Dendritic cell treated with granulocyte-macrophage colony-stimulating factor and Interleukin-4, amounts not matched to agents 40 ng/mL and 50 ng/mL, for 4 days (primary cell): ENCODE measurements around the gene HBS1L.
"Not testable (repeated sequence)": the region's sequence is repeated elsewhere in the genome, so short reads cannot be mapped to it uniquely, and the experiment has no call there.

ENCODE experiments used
- H3K27ac Mint-ChIP-seq: one replicate; pipeline ENCODE4 v1.8.0; 2022; ENCODE audit warnings: mild to moderate bottlenecking, mixed read lengths
- H3K27me3 Mint-ChIP-seq: one replicate; pipeline ENCODE4 v1.8.0; 2022; ENCODE audit warnings: mild to moderate bottlenecking, mixed read lengths
- H3K36me3 Mint-ChIP-seq: one replicate; pipeline ENCODE4 v1.8.0; 2022; ENCODE audit warnings: low read depth, mixed read lengths
- H3K4me1 Mint-ChIP-seq: one replicate; pipeline ENCODE4 v1.8.0; 2022; ENCODE audit warnings: low read depth, mixed read lengths
- H3K4me3 Mint-ChIP-seq: one replicate; pipeline ENCODE4 v1.8.0; 2022; ENCODE audit warnings: mild to moderate bottlenecking, moderate library complexity, mixed read lengths
- H3K9me3 Mint-ChIP-seq: one replicate; pipeline ENCODE4 v1.8.0; 2022; ENCODE audit warnings: mixed read lengths
- intact Hi-C: fragments of 100-400 bp; cut with micrococcal nuclease; formaldehyde crosslinking; loops from one replicate; pipeline ENCODE4 v1.15.0; 2022

Gene HBS1L

DNA sequence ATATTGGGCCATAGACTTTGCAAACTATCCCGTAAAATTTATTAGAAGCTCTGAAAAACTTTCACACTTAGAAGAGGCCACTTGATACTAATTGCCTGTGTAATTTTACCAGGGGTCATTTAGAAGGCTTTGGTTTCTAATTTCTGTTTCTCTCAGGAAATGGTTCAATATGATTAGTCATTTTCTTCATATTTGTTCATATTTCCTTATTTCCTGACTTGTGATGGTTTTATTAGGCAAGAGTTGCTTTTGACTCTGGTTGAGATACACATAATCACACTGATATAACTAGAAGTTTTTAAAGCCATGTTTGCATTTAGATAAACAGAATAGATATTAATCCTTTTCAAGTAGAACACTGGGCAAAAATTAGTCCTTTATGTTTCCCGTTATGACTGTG lies 11.8 kb upstream of the HBS1L start:
- no peak overlapping the region for H3K4me3 Mint-ChIP-seq
- intact Hi-C loops, result no loop called here
- H3K27me3 Mint-ChIP-seq, result no peaks in the 10 kb centered on the region
- peaks cover 9% of the 10 kb centered on the region for H3K4me1 Mint-ChIP-seq
- H3K36me3 Mint-ChIP-seq, result no peaks in the 10 kb centered on the region
- H3K9me3 Mint-ChIP-seq, result peaks cover 8% of the 10 kb centered on the region
- no peak overlapping the region for H3K27ac Mint-ChIP-seq

DNA sequence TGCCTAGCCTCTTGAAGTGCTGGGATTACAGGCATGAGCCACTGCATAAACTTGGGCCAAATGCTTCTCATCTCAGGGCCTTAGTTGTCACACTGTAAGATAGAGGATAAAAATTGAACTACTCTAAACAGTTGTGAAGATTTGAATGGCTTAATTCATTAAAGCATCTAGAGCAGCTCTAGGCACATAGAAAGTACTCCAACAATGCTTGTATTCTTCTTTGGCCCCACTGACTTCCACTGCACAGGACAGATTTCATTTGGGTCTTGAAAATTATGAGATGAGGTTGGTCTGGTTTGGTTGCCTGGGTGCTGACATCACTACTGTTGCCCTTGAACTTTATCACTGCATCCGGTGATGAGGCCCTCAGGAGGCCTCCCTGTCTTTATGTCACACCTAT lies 10.0 kb upstream of the HBS1L start:
- intact Hi-C loops, result no loop called here
- H3K27me3 Mint-ChIP-seq, result peaks cover 2% of the 10 kb centered on the region
- H3K36me3 Mint-ChIP-seq, result no peaks in the 10 kb centered on the region
- H3K4me3 Mint-ChIP-seq, result no peak overlapping the region
- peaks cover 9% of the 10 kb centered on the region for H3K4me1 Mint-ChIP-seq
- H3K27ac Mint-ChIP-seq, result no peak overlapping the region
- H3K9me3 Mint-ChIP-seq, result peaks cover 8% of the 10 kb centered on the region

GRCh38 chr6:135063926-135064325 lies 9.3 kb upstream of the HBS1L start:
- no peak overlapping the region for H3K27ac Mint-ChIP-seq
- intact Hi-C loops, result no loop called here
- peaks cover 2% of the 10 kb centered on the region for H3K27me3 Mint-ChIP-seq
- H3K4me1 Mint-ChIP-seq, result peaks cover 9% of the 10 kb centered on the region
- H3K4me3 Mint-ChIP-seq, result no peak overlapping the region
- H3K9me3 Mint-ChIP-seq, result peaks cover 8% of the 10 kb centered on the region
- H3K36me3 Mint-ChIP-seq, result no peaks in the 10 kb centered on the region

DNA sequence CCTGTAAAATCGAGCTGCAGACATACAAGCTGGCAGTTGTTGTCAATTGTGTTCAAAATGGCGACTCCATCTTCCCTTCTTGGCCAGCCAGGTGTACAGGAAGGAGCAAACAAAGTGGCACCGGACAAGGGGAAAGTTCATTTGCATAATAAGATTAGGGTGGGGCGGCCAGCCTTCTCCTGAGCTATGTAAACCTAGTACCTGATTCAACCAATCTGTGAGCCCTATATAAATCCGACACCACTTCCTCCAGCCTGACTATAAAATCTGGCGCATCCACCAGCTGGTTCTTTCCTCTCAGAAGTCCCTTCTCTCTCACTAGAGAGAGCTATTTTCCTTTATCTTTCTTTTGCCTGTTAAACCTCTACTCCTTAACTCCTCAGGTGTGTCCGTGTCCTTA lies 8.1 kb upstream of the HBS1L start:
- Mint-ChIP-seq H3K27me3 (peaks cover 2% of the 10 kb centered on the region), H3K4me1 (peaks cover 9% of the 10 kb centered on the region), H3K27ac (no peak overlapping the region), H3K4me3 (no peak overlapping the region), H3K36me3 (no peaks in the 10 kb centered on the region), H3K9me3 (peaks cover 8% of the 10 kb centered on the region)
- intact Hi-C loops, result no loop called here

- Mint-ChIP-seq H3K27me3 (peaks cover 2% of the 10 kb centered on the region), H3K4me3 (no peak overlapping the region), H3K27ac (no peak overlapping the region), H3K36me3 (no peaks in the 10 kb centered on the region), H3K4me1 (peaks cover 5% of the 10 kb centered on the region), H3K9me3 (no peaks in the 10 kb centered on the region)
- intact Hi-C loops, result no loop called here
These were observed 5.5 kb upstream of the HBS1L start for GRCh38 chr6:135060076-135060475.

GRCh38 chr6:135058299-135058698 lies 3.7 kb upstream of the HBS1L start:
- H3K27me3 Mint-ChIP-seq, H3K9me3 Mint-ChIP-seq, H3K27ac Mint-ChIP-seq, intact Hi-C loops, H3K4me3 Mint-ChIP-seq: not testable (repeated sequence)
- peaks cover 10% of the 10 kb centered on the region for H3K36me3 Mint-ChIP-seq
- H3K4me1 Mint-ChIP-seq, result peaks cover 17% of the 10 kb centered on the region

GRCh38 chr6:135056632-135057031 lies 2.0 kb upstream of the HBS1L start:
- Mint-ChIP-seq H3K4me3 (no peak overlapping the region), H3K36me3 (peaks cover 10% of the 10 kb centered on the region), H3K9me3 (no peaks in the 10 kb centered on the region)

GRCh38 chr6:135054226-135054568 lies 425 bp downstream of the HBS1L start:
- peaks cover 17% of the 10 kb centered on the region for H3K36me3 Mint-ChIP-seq
- no peaks in the 10 kb centered on the region for H3K27me3 Mint-ChIP-seq
- H3K4me1 Mint-ChIP-seq, result peaks cover 33% of the 10 kb centered on the region
- peak overlapping the region; percentile 79 for H3K4me3 Mint-ChIP-seq
- peak overlapping the region; percentile 92 for H3K27ac Mint-ChIP-seq
- H3K9me3 Mint-ChIP-seq, result no peaks in the 10 kb centered on the region
- intact Hi-C loops, result no loop called here

More at GRCh38 chr6:135056632-135057031, 2.0 kb upstream of the HBS1L start:
- intact Hi-C loops, result no loop called here
- Mint-ChIP-seq H3K4me1 (peaks cover 27% of the 10 kb centered on the region), H3K27me3 (peaks cover 2% of the 10 kb centered on the region), H3K27ac (no peak overlapping the region)

DNA sequence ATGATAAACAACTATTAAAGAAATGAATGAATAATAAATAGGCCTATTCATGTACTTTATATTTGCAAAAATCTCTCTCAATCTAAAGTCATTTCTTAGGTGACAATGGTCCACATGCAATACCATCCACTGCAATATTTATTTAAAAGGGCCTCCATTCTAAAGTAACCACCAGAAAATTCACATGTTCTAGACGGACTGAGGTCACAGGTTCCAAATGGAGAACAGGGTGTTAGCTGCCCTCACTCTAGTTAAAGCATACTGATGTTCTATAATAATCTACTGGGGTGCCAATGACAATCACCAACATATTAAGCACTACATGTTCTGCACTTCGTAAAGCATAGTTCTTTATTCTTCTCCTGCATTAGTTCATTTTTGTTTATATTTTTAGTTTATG lies 1.2 kb downstream of the HBS1L start:
- Mint-ChIP-seq H3K9me3 (no peaks in the 10 kb centered on the region), H3K4me1 (peaks cover 33% of the 10 kb centered on the region), H3K36me3 (peaks cover 25% of the 10 kb centered on the region), H3K27me3 (no peaks in the 10 kb centered on the region), H3K27ac (no peak overlapping the region), H3K4me3 (peak overlapping the region; percentile 79)
- intact Hi-C loops, result no loop called here

- Mint-ChIP-seq H3K4me3 (no peak overlapping the region), H3K9me3 (no peaks in the 10 kb centered on the region), H3K36me3 (peaks cover 29% of the 10 kb centered on the region), H3K27me3 (no peaks in the 10 kb centered on the region), H3K4me1 (peaks cover 38% of the 10 kb centered on the region), H3K27ac (no peak overlapping the region)
- intact Hi-C loops, result no loop called here
These were observed 1.7 kb downstream of the HBS1L start for GRCh38 chr6:135052939-135053338.

GRCh38 chr6:135048915-135049314 lies 5.7 kb downstream of the HBS1L start:
- no peaks in the 10 kb centered on the region for H3K27me3 Mint-ChIP-seq
- H3K27ac Mint-ChIP-seq, result no peak overlapping the region
- H3K4me3 Mint-ChIP-seq, result no peak overlapping the region
- H3K4me1 Mint-ChIP-seq, result peaks cover 44% of the 10 kb centered on the region
- H3K9me3 Mint-ChIP-seq, result no peaks in the 10 kb centered on the region
- peaks cover 30% of the 10 kb centered on the region for H3K36me3 Mint-ChIP-seq
- intact Hi-C loops, result no loop called here

DNA sequence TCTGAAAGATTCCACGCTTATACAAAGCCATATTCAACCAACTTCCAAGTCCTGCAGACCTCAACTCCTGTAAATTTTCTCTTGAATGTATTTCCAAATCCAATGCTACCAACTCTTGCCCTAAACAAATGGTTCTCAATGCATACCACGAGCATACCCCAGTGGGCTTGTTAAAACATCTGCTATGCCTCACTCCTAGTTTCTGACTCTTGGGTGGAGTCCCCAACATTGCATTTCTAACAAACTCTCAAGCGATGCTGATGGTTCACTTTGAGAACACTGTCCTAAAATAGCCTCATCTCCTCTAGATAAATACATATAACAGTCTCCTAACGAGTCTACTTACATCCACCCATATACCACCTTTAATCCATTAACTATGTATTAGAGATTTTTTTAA lies 7.3 kb downstream of the HBS1L start:
- H3K4me1 Mint-ChIP-seq, result peaks cover 40% of the 10 kb centered on the region

GRCh38 chr6:135046912-135047311 lies 7.7 kb downstream of the HBS1L start:
- no peaks in the 10 kb centered on the region for H3K27me3 Mint-ChIP-seq
- no peak overlapping the region for H3K4me3 Mint-ChIP-seq
- H3K4me1 Mint-ChIP-seq, result peaks cover 38% of the 10 kb centered on the region
- peaks cover 46% of the 10 kb centered on the region for H3K36me3 Mint-ChIP-seq
- no peaks in the 10 kb centered on the region for H3K9me3 Mint-ChIP-seq
- no peak overlapping the region for H3K27ac Mint-ChIP-seq
- intact Hi-C loops, result no loop called here

More for the DNA sequence above, 7.3 kb downstream of the HBS1L start:
- no peaks in the 10 kb centered on the region for H3K9me3 Mint-ChIP-seq
- no peak overlapping the region for H3K27ac Mint-ChIP-seq
- intact Hi-C loops, result no loop called here
- H3K27me3 Mint-ChIP-seq, result no peaks in the 10 kb centered on the region
- no peak overlapping the region for H3K4me3 Mint-ChIP-seq
- peaks cover 42% of the 10 kb centered on the region for H3K36me3 Mint-ChIP-seq

DNA sequence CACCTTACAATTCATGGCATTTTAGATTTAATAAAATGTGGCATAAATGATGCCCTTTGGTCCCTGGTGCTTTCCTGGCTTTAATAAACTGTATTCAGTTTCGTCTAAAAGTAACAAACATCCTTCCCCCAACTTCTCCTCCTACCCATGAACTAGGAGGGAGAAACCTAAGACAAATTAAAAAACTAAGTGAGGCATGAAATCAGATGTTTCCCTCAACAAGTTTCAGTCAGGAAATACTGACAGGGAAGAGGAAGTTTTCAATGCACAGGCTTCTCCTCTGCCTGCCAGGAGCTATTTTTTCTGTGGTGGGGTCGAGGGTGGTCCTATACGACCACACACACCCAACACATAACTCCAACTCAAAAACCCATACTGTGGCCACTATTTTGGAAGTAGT lies 10.0 kb downstream of the HBS1L start:
- intact Hi-C loops, result no loop called here
- Mint-ChIP-seq H3K27me3 (no peaks in the 10 kb centered on the region), H3K27ac (no peak overlapping the region), H3K9me3 (no peaks in the 10 kb centered on the region), H3K36me3 (peaks cover 52% of the 10 kb centered on the region), H3K4me1 (peaks cover 30% of the 10 kb centered on the region), H3K4me3 (no peak overlapping the region)

DNA sequence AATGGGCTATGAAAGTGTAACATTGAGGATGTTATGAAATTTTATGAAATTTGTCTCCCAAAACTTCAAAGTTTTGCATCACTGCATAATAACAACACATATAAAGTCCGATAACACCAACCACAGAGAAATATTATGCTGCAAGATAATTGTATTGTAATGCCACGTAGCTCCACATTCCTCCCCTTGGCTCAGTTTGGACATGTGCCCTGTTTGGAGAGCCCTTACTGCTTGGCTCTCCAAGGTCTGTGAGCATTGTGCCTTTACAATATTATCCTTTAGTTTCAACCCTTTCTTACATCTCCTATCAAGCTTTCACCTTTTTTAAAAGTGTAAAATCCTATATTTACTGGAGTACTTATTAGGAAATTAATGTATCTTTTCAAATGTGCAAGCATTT lies 10.8 kb downstream of the HBS1L start:
- H3K4me3 Mint-ChIP-seq, result no peak overlapping the region

More for the DNA sequence above, 10.8 kb downstream of the HBS1L start:
- intact Hi-C loops, result no loop called here
- peaks cover 53% of the 10 kb centered on the region for H3K36me3 Mint-ChIP-seq
- H3K27ac Mint-ChIP-seq, result no peak overlapping the region
- no peaks in the 10 kb centered on the region for H3K9me3 Mint-ChIP-seq
- no peaks in the 10 kb centered on the region for H3K27me3 Mint-ChIP-seq
- peaks cover 30% of the 10 kb centered on the region for H3K4me1 Mint-ChIP-seq
